Bronchial epithelial cell (primary cell): Measurements from ENCODE around the gene POLD4. TPM values are rescaled to one million over a fixed set of nuclear protein-coding genes. Genes with fewer than 3 reads are reported as not detected.

ENCODE experiments used
- DNase-seq: peaks from one replicate; pipeline ENCODE4 v3.0.0-alpha.2; 2010; ENCODE audit warnings: low read depth
- FAIRE-seq: peaks from 2 replicates; lab custom pipeline; 2011; peaks lifted over from hg19 to GRCh38; lab: Jason Lieb, UNC
- H3K27me3 ChIP-seq: 2 replicates; pipeline ENCODE4 v1.5.1; 2011; ENCODE audit warnings: low read length; ENCODE audit not compliant: control insufficient read depth, insufficient read depth
- H3K36me3 ChIP-seq: 2 replicates; pipeline ENCODE4 v1.5.1; 2011; ENCODE audit warnings: low read length; ENCODE audit not compliant: control insufficient read depth, insufficient read depth
- H3K4me3 ChIP-seq: 2 replicates; pipeline ENCODE4 v1.5.1; 2011; ENCODE audit warnings: mild to moderate bottlenecking, low read depth, low read length, control low read depth
- CTCF ChIP-seq: IDR thresholded peaks from 2 replicates; pipeline ENCODE4 v1.5.1; 2011; ENCODE audit warnings: mild to moderate bottlenecking, moderate library complexity, low read length, control low read depth, inconsistent platforms; ENCODE audit not compliant: insufficient read depth, severe bottlenecking
- total RNA-seq: library from RNA; depleted of rRNA; stranded (reverse); fragments of >200 nt; gene quantifications from 2 replicates; pipeline ENCODE4 v1.2.1, GENCODE V29; 2014

Gene POLD4
- total RNA-seq, 1 donor from 2014 or later: 45.8 TPM

GRCh38 chr11:67395555-67396258 is 42.4 kb upstream of the POLD4 start:
- FAIRE-seq (no peak), DNase-seq (no peak)
- TF ChIP-seq CTCF: no peak
- Histone ChIP-seq H3K36me3 (peaks cover 24% of the 10 kb centered on the region), H3K4me3 (no peak overlapping the region), H3K27me3 (no peaks in the 10 kb centered on the region)

- no peak overlapping the region for H3K4me3 ChIP-seq
- FAIRE-seq (no peak), DNase-seq (no peak)
- TF ChIP-seq CTCF: no peak
- no peaks in the 10 kb centered on the region for H3K27me3 ChIP-seq
- H3K36me3 ChIP-seq: peaks cover 19% of the 10 kb centered on the region
Measured at GRCh38 chr11:67393990-67394389, 40.6 kb upstream of the POLD4 start.

- Histone ChIP-seq H3K36me3 (peaks cover 15% of the 10 kb centered on the region), H3K4me3 (no peak overlapping the region), H3K27me3 (no peaks in the 10 kb centered on the region)
- no peak for FAIRE-seq
- no peak for TF ChIP-seq CTCF
- DNase-seq: no peak
Measured at GRCh38 chr11:67393437-67393836, 40.1 kb upstream of the POLD4 start.

- no peak for TF ChIP-seq CTCF
- no peaks in the 10 kb centered on the region for H3K27me3 ChIP-seq
- FAIRE-seq: no peak
Measured at GRCh38 chr11:67392183-67392715, 38.9 kb upstream of the POLD4 start.

GRCh38 chr11:67391304-67392182 is 38.2 kb upstream of the POLD4 start, which contains the start of gene RAD9A:
Gene RAD9A, plus strand, starts transcription at chr11:67391986. Its CDS starts 59 bp downstream, at chr11:67392045.
- Histone ChIP-seq H3K27me3 (no peaks in the 10 kb centered on the region), H3K4me3 (peak within 1 kb of the TSS; percentile 87), H3K36me3 (peaks cover 2% of the 10 kb centered on the region)
- TF ChIP-seq CTCF: no peak
- FAIRE-seq: no peak
- peak; percentile 72 for DNase-seq

More at GRCh38 chr11:67392183-67392715, 38.9 kb upstream of the POLD4 start:
- peaks cover 4% of the 10 kb centered on the region for H3K36me3 ChIP-seq
- H3K4me3 ChIP-seq: peak overlapping the region; percentile 87
- DNase-seq: no peak
